Caki2 (cell line): ENCODE results near the gene IMPA2. TPM values are rescaled to one million over a fixed set of nuclear protein-coding genes. Genes with fewer than 3 reads are reported as not detected.
"Not testable (repeated sequence)": the region's sequence is repeated elsewhere in the genome, so short reads cannot be mapped to it uniquely, and the experiment has no call there.

Source experiments
- DNase-seq: peaks from one replicate; pipeline ENCODE4 v3.0.0-alpha.2; 2015; ENCODE audit warnings: low read depth
- in situ Hi-C: cut with HindIII; loops from 2 replicates; pipeline ENCODE4 v1.10.0; 2016; ENCODE audit warnings: low sequenced_read_pairs, low pct_unique_long_range_greater_than_20kb, mixed read lengths
- total RNA-seq: library from RNA; depleted of rRNA; stranded (reverse); fragments of >200 nt; shearing (Covaris generic); gene quantifications from 2 replicates; pipeline ENCODE4 v1.2.3, GENCODE V29; 2014; ENCODE audit warnings: low replicate concordance

IMPA2 gene
- total RNA-seq, 1 experiment from 2014 or later = 379 TPM

DNA sequence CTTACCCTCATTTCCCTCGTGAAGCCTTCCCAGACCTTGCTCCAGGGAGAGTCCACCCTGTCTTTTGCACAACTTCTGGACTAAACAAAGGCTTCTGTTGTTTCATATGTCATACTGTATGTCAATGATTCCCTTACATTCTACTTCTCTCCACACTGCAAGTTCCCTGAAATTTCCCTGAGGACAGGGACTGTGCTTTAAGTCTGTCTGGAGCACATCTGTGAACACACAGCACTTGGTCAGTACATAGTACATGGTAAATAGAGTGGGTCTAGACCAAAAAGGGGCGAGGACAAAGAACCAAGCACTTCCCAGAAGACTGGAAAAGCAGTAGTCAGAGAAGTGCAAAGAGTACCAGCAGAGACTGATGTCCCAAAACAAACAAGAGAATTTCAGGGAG lies 23.7 kb upstream of the IMPA2 start:
- no peak for DNase-seq
- in situ Hi-C loops = no loop called here

GRCh38 chr18:11959651-11960050 lies 21.7 kb upstream of the IMPA2 start:
- DNase-seq, in situ Hi-C loops: not testable (repeated sequence)

DNA sequence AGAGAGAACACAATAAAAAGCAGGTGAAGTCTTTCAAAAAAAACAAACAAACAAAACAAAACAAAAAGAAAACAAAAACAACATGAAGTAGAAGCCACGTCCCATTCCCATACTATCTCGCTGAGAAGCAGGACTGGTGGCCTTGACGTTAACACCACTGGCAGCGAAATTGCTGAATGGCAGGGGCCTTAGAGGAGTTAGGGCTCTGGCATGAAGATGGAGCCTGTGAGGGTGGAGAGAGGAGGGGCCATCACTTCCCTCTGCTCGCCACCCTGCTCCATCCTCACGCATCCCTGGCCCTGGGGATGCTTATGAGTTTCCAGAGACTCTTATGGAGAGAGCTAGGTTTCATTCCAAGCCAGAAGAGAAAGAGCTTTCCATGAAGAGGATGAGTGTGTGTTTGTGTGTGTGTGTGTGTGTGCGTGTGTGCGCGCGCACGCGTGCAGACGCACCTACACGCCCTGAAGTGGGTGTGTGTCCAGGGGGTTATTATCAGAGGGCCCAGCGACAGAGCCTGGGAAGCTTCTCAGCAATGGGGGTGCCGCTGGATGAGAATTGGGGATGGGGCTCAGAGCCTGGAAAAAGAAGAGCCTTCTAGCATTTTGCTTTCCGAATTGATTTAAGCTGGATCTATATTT lies 20.4 kb upstream of the IMPA2 start:
- no peak for DNase-seq
- in situ Hi-C loops = no loop called here

GRCh38 chr18:11962597-11962996 lies 18.7 kb upstream of the IMPA2 start:
- DNase-seq = peak; percentile 77
- in situ Hi-C loops = no loop called here

DNA sequence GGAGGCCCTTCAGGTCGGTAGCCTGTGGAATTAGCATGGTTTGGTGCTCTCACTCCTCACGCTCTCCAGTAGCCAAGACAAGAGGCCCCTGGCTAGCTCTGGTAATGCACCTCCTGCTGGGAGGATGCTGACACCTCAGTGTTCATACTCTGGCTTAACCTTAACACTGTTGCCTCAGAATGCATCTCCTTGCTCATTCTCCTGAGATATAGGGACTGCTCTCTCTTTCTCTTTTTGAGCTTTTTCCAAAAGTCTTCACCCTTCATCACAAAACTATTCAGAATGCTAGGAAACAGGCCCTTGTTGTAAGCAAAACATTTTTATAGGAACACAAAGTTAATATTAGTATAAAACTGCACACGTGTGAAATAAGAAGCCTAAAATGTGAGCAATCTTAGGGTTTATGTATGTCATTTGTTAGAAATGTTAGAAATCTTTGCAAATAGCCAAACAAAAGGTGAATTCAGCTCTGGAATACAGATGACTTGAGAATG lies 17.3 kb upstream of the IMPA2 start:
- no peak for DNase-seq
- in situ Hi-C loops = no loop called here

DNA sequence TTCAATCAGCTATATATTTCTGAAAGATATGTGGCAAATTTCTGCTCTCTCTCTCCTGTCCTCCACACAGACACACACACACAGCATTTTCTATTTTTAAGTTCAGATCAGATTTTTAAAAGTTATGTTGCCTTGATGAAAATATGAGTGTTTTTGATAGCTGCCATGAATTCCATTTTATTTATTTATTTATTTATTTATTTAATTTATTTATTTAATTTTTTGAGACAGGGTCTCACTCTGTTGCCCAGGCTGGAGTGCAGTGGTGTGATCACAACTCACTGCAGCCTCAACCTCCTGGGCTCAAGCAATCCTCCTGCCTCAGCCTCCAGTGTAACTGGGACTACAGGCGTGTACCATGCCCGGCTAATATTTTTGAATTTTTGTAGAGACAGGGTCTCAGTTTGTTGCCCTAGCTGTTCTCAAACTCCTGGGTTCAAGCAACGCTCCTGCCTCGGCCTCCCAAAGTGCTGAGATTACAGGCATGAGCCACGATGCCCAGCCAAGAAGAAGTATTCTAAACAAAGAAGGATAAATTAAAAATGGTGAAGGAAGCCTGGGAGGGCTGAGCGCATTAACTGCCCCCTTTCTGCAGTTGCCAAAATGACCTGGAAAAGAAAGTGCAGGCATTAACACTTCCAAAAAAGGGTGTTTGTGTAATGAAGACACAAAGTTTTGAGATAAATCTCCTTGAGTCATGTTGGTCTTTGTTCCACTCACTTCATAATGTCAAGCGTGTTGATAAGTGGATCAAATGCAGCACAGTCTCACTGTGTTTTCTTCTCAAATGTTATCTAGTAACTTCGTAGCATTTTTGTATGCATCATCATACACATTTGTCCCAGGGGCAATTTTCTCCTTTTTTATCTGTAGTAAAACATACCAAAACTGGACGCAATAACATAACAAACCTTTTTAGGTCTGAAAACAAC lies 11.1 kb upstream of the IMPA2 start:
- in situ Hi-C loops = no loop called here
- no peak for DNase-seq

- in situ Hi-C loops = not testable (repeated sequence)
These were observed 10.5 kb upstream of the IMPA2 start for GRCh38 chr18:11970836-11971226.

GRCh38 chr18:11972371-11973174 lies 8.7 kb upstream of the IMPA2 start:
- in situ Hi-C loops = no loop called here

More at GRCh38 chr18:11970836-11971226, 10.5 kb upstream of the IMPA2 start:
- DNase-seq = not testable (repeated sequence)

GRCh38 chr18:11974741-11975325 lies 6.5 kb upstream of the IMPA2 start:
- in situ Hi-C loops = no loop called here
- DNase-seq = no peak

More at GRCh38 chr18:11972371-11973174, 8.7 kb upstream of the IMPA2 start:
- no peak for DNase-seq

DNA sequence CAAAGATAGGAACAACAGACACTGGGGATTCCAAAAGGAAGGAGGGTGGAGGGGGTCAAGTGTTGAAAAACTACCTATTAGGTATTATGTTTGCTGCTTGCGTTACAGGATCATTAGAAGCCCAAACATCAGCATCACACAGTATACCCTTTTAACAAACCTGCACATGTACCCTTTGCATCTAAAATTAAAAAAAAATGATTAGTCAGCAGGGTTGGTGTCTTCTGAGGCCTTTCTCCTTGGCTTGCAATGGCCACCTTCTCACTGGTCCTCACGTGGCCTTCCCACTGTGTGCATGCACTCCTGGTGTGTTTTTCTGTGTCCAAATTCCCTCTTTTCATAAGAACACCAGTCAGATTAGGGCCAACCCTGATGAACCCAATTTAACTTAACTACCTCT lies 5.6 kb upstream of the IMPA2 start:
- in situ Hi-C loops = no loop called here
- DNase-seq = no peak

DNA sequence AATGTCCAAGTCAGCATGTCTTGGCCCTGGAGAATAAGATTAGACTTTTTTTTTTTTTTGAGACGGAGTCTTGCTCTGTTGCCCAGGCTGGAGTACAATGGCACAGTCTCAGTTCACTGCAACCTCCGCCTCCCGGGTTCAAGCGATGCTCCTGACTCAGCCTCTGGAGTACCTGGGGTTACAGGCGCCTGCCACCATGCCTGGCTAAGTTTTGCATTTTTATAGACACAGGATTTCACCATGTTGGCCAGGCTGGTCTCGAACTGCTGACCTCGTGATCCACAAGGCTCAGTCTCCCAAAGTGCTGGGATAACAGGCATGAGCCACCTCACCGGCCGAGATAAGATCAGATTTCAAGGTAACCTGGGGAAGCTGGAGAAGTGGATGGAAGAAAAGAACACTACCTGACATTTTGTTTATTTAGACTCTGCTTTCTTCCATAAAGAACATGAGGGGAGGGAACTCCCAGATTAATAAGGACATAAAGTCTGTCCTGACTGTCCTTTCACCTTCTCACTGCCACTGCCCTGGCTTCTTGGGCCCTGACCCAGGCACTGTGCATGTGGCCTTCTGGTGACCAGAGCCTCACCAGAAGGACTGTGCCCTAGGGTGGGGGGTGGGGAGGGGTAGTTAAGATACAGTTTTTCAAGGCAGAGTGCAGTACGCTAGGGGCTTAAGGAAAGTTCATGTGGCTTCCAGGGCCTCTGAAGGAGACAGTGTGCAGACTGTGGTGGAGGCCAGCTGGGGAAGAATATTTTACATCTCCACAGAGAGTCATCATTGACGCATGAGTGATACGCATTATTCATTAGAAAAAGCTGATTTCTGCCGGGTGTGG lies 4.8 kb upstream of the IMPA2 start:
- in situ Hi-C loops = no loop called here
- DNase-seq = peak; percentile 60

DNA sequence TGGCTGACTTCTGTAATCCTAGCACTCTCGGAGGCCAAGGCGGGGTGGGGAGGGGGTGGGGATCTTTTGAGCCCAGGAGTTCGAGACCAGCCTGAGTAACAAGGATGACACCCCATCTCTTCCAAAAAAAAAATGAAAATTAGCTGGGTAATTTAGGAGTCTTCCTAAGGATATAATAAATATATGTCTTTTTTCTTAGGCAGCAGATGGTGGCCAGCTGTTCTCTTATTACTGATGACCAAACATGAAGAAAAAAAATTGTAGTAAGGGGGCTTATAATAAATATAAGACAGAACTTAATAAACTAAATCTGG lies 4.2 kb upstream of the IMPA2 start:
- DNase-seq = no peak
- in situ Hi-C loops = no loop called here

GRCh38 chr18:11978956-11979355 lies 2.4 kb upstream of the IMPA2 start:
- no peak for DNase-seq

DNA sequence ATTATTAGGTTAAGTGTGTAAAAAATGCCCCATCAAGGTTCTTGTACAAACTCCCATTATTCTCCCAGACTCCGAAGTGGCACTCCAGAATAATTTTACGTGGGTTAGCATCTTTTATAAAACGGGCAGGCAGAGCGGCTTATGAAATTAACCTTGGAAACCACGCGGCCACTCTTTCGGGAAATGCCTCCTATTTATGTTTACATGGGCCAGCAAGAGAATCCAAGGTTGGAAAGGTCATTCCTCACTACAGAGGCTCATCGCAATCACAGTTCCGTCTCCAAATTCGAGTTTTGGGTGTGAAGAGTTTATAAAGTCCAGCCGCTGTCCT lies 1.2 kb upstream of the IMPA2 start:
- no peak for DNase-seq
- in situ Hi-C loops = no loop called here

More at GRCh38 chr18:11978956-11979355, 2.4 kb upstream of the IMPA2 start:
- in situ Hi-C loops = no loop called here

GRCh38 chr18:11980494-11981191 lies 664 bp upstream of the IMPA2 start:
- in situ Hi-C loops = no loop called here
- DNase-seq = peak; percentile 98

- in situ Hi-C loops = no loop called here
- DNase-seq = peak; percentile 74
These were observed 448 bp downstream of the IMPA2 start for GRCh38 chr18:11981543-11982366.
